Subcutaneous abdominal adipose tissue (tissue), 5 donors: ENCODE results near the gene DNLZ.
"Not testable (repeated sequence)": the region's sequence is repeated elsewhere in the genome, so short reads cannot be mapped to it uniquely, and the experiment has no call there.

Source experiments
- H3K27ac ChIP-seq: one replicate; pipeline ENCODE4 v1.7.0; 2013; ENCODE audit warnings: low read depth, mild to moderate bottlenecking, inconsistent platforms, low read length, moderate library complexity
- H3K27me3 ChIP-seq, 5 donors: one replicate each; pipeline ENCODE4 v1.7.0; 2013; ENCODE audit warnings: low read length in 5 of 5, inconsistent platforms in 1 of 5; ENCODE audit not compliant: control insufficient read depth in 5 of 5, insufficient read depth in 4 of 5
- H3K36me3 ChIP-seq, 5 donors: one replicate each; pipeline ENCODE4 v1.7.0; 2013; ENCODE audit warnings: low read length in 5 of 5; ENCODE audit not compliant: control insufficient read depth in 5 of 5, insufficient read depth in 5 of 5
- H3K4me1 ChIP-seq, 5 donors: one replicate each; pipeline ENCODE4 v1.7.0; 2013; ENCODE audit warnings: low read length in 5 of 5, mild to moderate bottlenecking in 3 of 5, moderate library complexity in 1 of 5; ENCODE audit not compliant: control insufficient read depth in 5 of 5, insufficient read depth in 5 of 5
- H3K4me3 ChIP-seq, 5 donors: one replicate each; pipeline ENCODE4 v1.7.0; 2013; ENCODE audit warnings: low read length in 5 of 5, low read depth in 1 of 5
- H3K9ac ChIP-seq, 5 donors: one replicate each; pipeline ENCODE4 v1.7.0; 2013; ENCODE audit warnings: low read length in 5 of 5, mild to moderate bottlenecking in 4 of 5, moderate library complexity in 3 of 5
- H3K9me3 ChIP-seq, 5 donors: one replicate each; pipeline ENCODE4 v1.7.0; 2013; ENCODE audit warnings: low read length in 5 of 5; ENCODE audit not compliant: control insufficient read depth in 5 of 5
- donor health status: healthy.
- donor health status: healthy.
- donor health status: healthy.
- donor health status: healthy.
- donor health status: healthy.

The DNLZ gene

GRCh38 chr9:136363106-136363948, at the start of gene DNLZ:
Gene DNLZ, minus strand, starts transcription at chr9:136363744. Its CDS starts 30 bp downstream, at chr9:136363714.
- no peak within 1 kb of the TSS for H3K27ac ChIP-seq
- H3K36me3 ChIP-seq, result peaks cover 0 to 17% (median 4%) of the 10 kb centered on the region in 5 donors
- peaks cover 0 to 3% (median 0%) of the 10 kb centered on the region in 5 donors for H3K27me3 ChIP-seq
- peaks cover 0 to 3% (median 0%) of the 10 kb centered on the region in 5 donors for H3K9me3 ChIP-seq
- H3K4me1 ChIP-seq, result peaks cover 0 to 49% (median 32%) of the 10 kb centered on the region in 5 donors
- H3K9ac ChIP-seq, result peak within 1 kb of the TSS in 3 of 5 donors; percentile 66 to 82 (median 75)
- H3K4me3 ChIP-seq, result peak within 1 kb of the TSS in 4 of 5 donors; percentile 61 to 85 (median 72)

GRCh38 chr9:136412962-136413361, 49.4 kb upstream of the DNLZ start:
- no peaks in the 10 kb centered on the region for H3K9me3 ChIP-seq
- peaks cover 0 to 56% (median 51%) of the 10 kb centered on the region in 5 donors for H3K36me3 ChIP-seq

GRCh38 chr9:136411378-136411777, 47.8 kb upstream of the DNLZ start:
- H3K27ac ChIP-seq, result no peak overlapping the region

More at GRCh38 chr9:136412962-136413361, 49.4 kb upstream of the DNLZ start:
- Histone ChIP-seq H3K27me3 (no peaks in the 10 kb centered on the region), H3K27ac (no peak overlapping the region), H3K9ac (no peak overlapping the region), H3K4me3 (no peak overlapping the region), H3K4me1 (peaks cover 7 to 32% (median 25%) of the 10 kb centered on the region in 5 donors)

GRCh38 chr9:136410500-136411287, 47.1 kb upstream of the DNLZ start, which contains the start of the genes ENTR1 and PMPCA:
Gene ENTR1, minus strand, starts transcription at chr9:136410614. Its CDS starts 217 bp downstream, at chr9:136410397.
Gene PMPCA, plus strand, starts transcription at chr9:136410658. Its CDS starts 11 bp downstream, at chr9:136410669.
- H3K27ac ChIP-seq, result peak within 1 kb of the TSS; percentile 81
- H3K4me3 ChIP-seq, result peak within 1 kb of the TSS; percentile 74 to 96 (median 91)
- no peaks in the 10 kb centered on the region for H3K27me3 ChIP-seq
- H3K4me1 ChIP-seq, result peaks cover 7 to 32% (median 25%) of the 10 kb centered on the region in 5 donors
- H3K9me3 ChIP-seq, result no peaks in the 10 kb centered on the region
- peaks cover 0 to 50% (median 45%) of the 10 kb centered on the region in 5 donors for H3K36me3 ChIP-seq
- peak within 1 kb of the TSS; percentile 22 to 98 (median 95) for H3K9ac ChIP-seq

More at GRCh38 chr9:136411378-136411777, 47.8 kb upstream of the DNLZ start:
- H3K27me3 ChIP-seq, result no peaks in the 10 kb centered on the region
- peak overlapping the region; percentile 22 to 98 (median 95) for H3K9ac ChIP-seq
- H3K36me3 ChIP-seq, result peaks cover 0 to 54% (median 49%) of the 10 kb centered on the region in 5 donors
- H3K4me1 ChIP-seq, result peaks cover 7 to 32% (median 25%) of the 10 kb centered on the region in 5 donors
- no peaks in the 10 kb centered on the region for H3K9me3 ChIP-seq
- peak overlapping the region; percentile 74 to 96 (median 91) for H3K4me3 ChIP-seq

- no peaks in the 10 kb centered on the region for H3K9me3 ChIP-seq
- H3K4me1 ChIP-seq, result peaks cover 7 to 32% (median 25%) of the 10 kb centered on the region in 5 donors
- peak overlapping the region; percentile 57 for H3K27ac ChIP-seq
- no peaks in the 10 kb centered on the region for H3K27me3 ChIP-seq
- H3K36me3 ChIP-seq, result peaks cover 0 to 51% (median 44%) of the 10 kb centered on the region in 5 donors
- peak overlapping the region; percentile 59 to 96 (median 77) for H3K4me3 ChIP-seq
- H3K9ac ChIP-seq, result peak overlapping the region in 4 of 5 donors; percentile 74 to 85 (median 82)
Measured at GRCh38 chr9:136409557-136410455, 46.3 kb upstream of the DNLZ start.

GRCh38 chr9:136407911-136408310, 44.4 kb upstream of the DNLZ start:
- Histone ChIP-seq H3K4me3 (no peak overlapping the region), H3K9ac (no peak overlapping the region), H3K36me3 (peaks cover 0 to 47% (median 41%) of the 10 kb centered on the region in 5 donors), H3K27me3 (no peaks in the 10 kb centered on the region), H3K4me1 (peaks cover 7 to 32% (median 23%) of the 10 kb centered on the region in 5 donors), H3K9me3 (no peaks in the 10 kb centered on the region), H3K27ac (no peak overlapping the region)

- H3K4me3 ChIP-seq, H3K9me3 ChIP-seq, H3K9ac ChIP-seq, H3K27ac ChIP-seq, H3K27me3 ChIP-seq: not testable (repeated sequence)
- peaks cover 7 to 31% (median 23%) of the 10 kb centered on the region in 5 donors for H3K4me1 ChIP-seq
- H3K36me3 ChIP-seq, result peaks cover 0 to 48% (median 42%) of the 10 kb centered on the region in 5 donors
Measured at GRCh38 chr9:136407061-136407460, 43.5 kb upstream of the DNLZ start.

GRCh38 chr9:136405904-136406303, 42.4 kb upstream of the DNLZ start:
- H3K27ac ChIP-seq, H3K4me3 ChIP-seq, H3K9me3 ChIP-seq, H3K9ac ChIP-seq, H3K27me3 ChIP-seq: not testable (repeated sequence)
- Histone ChIP-seq H3K4me1 (peaks cover 0 to 19% (median 13%) of the 10 kb centered on the region in 5 donors), H3K36me3 (peaks cover 0 to 52% (median 43%) of the 10 kb centered on the region in 5 donors)

GRCh38 chr9:136405481-136405880, 41.9 kb upstream of the DNLZ start:
- Histone ChIP-seq H3K27me3 (no peaks in the 10 kb centered on the region), H3K9ac (no peak overlapping the region), H3K27ac (no peak overlapping the region), H3K4me3 (no peak overlapping the region), H3K9me3 (no peaks in the 10 kb centered on the region), H3K4me1 (peaks cover 0 to 19% (median 12%) of the 10 kb centered on the region in 5 donors), H3K36me3 (peaks cover 0 to 52% (median 43%) of the 10 kb centered on the region in 5 donors)
